ENCODE results near the gene ZNF215.

DNA sequence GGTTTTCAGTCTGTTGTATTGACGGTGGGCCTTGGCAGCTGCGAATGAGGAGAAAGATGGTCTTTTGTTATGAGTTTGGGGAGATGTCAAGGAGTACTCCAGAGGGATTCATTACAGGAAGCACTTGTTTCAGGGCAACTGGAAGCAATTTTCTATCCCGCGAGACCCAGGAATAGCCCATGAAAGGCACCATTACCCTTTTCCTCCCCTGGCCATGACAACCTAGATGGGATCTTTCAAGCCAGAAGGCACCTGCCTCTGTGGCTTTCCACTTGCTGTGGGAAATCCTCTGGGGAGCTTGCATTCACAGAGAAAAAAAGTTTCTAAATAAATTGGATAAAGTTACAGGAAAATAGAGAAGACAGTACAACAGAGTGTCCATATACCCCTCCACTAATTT is 2.7 kb downstream of the ZNF215 start:
- TF ChIP-seq CTCF (IDR thresholded peaks at IDR 0.05; ENCODE audit: low read length), result no peak
- no peak for TF ChIP-seq EZH2 (IDR thresholded peaks at IDR 0.05; ENCODE audit: borderline replicate concordance, low read length)

Measured in OCI-LY1 (cell line).